GM10266 (cell line): ENCODE data around the gene IPO9.

Experiments used
- DNase-seq: peaks from one replicate; pipeline ENCODE4 v3.0.0; 2012; ENCODE audit errors: extremely low spot score
- CTCF ChIP-seq: IDR thresholded peaks from 2 replicates; pipeline ENCODE4 v1.5.1; 2012; ENCODE audit warnings: mild to moderate bottlenecking, low read depth; ENCODE audit not compliant: control insufficient read depth, insufficient read depth; ENCODE audit errors: missing control alignments

IPO9 gene

GRCh38 chr1:201890223-201890622 lies 61.3 kb downstream of the IPO9 start:
- no peak for TF ChIP-seq CTCF
- DNase-seq: no peak

- no peak for DNase-seq
- TF ChIP-seq CTCF: no peak
Measured at GRCh38 chr1:201890806-201891450, 62.0 kb downstream of the IPO9 start.

GRCh38 chr1:201891451-201892045 lies 62.6 kb downstream of the IPO9 start:
- DNase-seq: no peak
- no peak for TF ChIP-seq CTCF

GRCh38 chr1:201892211-201892610 lies 63.3 kb downstream of the IPO9 start:
- TF ChIP-seq CTCF: no peak
- DNase-seq: no peak

GRCh38 chr1:201893431-201893830 lies 64.5 kb downstream of the IPO9 start:
- DNase-seq: no peak
- no peak for TF ChIP-seq CTCF

- DNase-seq: no peak
- TF ChIP-seq CTCF: no peak
Measured at GRCh38 chr1:201894343-201895119, 65.6 kb downstream of the IPO9 start.
